Activated T-cell treated with anti-CD3 and anti-CD28 coated beads, Interleukin-2, amount 50 U/mL, for 72 hours (primary cell): ENCODE measurements around the gene MS4A4E. TPM values are rescaled to one million over a fixed set of nuclear protein-coding genes. Genes with fewer than 3 reads are reported as not detected.
A peak's percentile ranks its signal among the peaks of the same experiment; 100 is the strongest.

Experiments
- ATAC-seq, 2 donors: fragments of 150-1000 bp; cut with Tn5 transposase; replicated peaks in 1 of 2; 2 replicates each; pipeline ENCODE4 v1.10.0; 2021; ENCODE audit warnings: moderate library complexity in 2 of 2, mild to moderate bottlenecking in 1 of 2
- DNase-seq, 2 donors: peaks; one replicate each; pipeline ENCODE4 v3.0.0; 2021 to 2022; ENCODE audit warnings: mixed read lengths in 1 of 2
- H3K27ac Mint-ChIP-seq: one replicate; pipeline ENCODE4 v1.8.0; 2022; ENCODE audit warnings: mild to moderate bottlenecking, moderate library complexity, mixed read lengths
- H3K27me3 Mint-ChIP-seq: one replicate; pipeline ENCODE4 v1.8.0; 2022; ENCODE audit warnings: low read depth, mixed read lengths
- H3K36me3 Mint-ChIP-seq, 2 donors: one replicate each; pipeline ENCODE4 v1.8.0; 2022; ENCODE audit warnings: mixed read lengths in 2 of 2, mild to moderate bottlenecking in 1 of 2; ENCODE audit not compliant: insufficient read depth in 2 of 2
- H3K4me1 Mint-ChIP-seq: one replicate; pipeline ENCODE4 v1.8.0; 2022; ENCODE audit warnings: low read depth, mixed read lengths
- H3K4me3 Mint-ChIP-seq, 2 donors: one replicate each; pipeline ENCODE4 v1.8.0; 2022; ENCODE audit warnings: mild to moderate bottlenecking in 2 of 2, mixed read lengths in 2 of 2, moderate library complexity in 2 of 2
- H3K9me3 Mint-ChIP-seq, 2 donors: one replicate each; pipeline ENCODE4 v1.8.0; 2022; ENCODE audit warnings: mixed read lengths in 2 of 2
- total RNA-seq, 2 donors: library from RNA; stranded (reverse); gene quantifications; one replicate each; pipeline ENCODE4 v1.2.3, GENCODE V29; 2022

The MS4A4E gene
- total RNA-seq, 2 donors from 2014 or later: not detected

DNA sequence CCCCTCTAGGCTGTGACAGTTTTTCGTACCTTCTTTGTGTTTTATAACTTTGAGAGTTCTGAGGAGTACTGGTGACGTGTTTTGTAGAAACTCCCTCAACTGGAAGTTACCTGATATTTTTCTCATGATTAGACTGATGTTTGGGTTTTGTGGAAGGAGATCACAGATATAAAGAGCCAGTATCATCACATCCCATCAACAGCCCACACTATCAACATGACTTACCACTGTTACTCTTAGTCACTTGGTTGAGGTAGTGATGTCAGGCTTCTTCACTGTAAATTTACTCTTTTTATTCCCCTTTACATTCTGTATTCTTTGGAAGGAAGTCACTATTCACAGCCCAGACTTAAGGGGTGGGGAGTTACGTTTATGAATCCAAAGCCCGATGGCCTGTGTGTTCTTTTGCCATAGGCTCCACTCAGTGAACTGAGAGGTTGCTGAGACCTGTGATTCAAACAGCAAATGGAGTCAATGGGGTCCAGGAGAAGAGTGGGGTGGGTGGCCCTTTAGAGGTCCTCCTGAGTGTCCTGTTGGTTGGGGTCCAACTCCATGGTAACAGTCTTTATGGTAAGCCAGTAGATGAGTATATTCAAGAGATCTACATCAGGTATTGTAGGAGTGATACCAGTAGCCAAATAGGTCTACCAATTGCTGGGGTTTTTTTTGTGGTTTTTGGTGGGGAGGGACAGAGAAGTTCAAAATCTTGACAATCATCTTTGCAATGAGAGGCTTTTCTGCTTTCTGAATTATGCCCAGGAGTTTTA is 15.2 kb upstream of the MS4A4E start:
- peak; percentile 70 to 86 for ATAC-seq
- Mint-ChIP-seq H3K4me3 (peak overlapping the region in 1 of 2 donors; percentile 15), H3K27me3 (peaks cover 20% of the 10 kb centered on the region)

DNA sequence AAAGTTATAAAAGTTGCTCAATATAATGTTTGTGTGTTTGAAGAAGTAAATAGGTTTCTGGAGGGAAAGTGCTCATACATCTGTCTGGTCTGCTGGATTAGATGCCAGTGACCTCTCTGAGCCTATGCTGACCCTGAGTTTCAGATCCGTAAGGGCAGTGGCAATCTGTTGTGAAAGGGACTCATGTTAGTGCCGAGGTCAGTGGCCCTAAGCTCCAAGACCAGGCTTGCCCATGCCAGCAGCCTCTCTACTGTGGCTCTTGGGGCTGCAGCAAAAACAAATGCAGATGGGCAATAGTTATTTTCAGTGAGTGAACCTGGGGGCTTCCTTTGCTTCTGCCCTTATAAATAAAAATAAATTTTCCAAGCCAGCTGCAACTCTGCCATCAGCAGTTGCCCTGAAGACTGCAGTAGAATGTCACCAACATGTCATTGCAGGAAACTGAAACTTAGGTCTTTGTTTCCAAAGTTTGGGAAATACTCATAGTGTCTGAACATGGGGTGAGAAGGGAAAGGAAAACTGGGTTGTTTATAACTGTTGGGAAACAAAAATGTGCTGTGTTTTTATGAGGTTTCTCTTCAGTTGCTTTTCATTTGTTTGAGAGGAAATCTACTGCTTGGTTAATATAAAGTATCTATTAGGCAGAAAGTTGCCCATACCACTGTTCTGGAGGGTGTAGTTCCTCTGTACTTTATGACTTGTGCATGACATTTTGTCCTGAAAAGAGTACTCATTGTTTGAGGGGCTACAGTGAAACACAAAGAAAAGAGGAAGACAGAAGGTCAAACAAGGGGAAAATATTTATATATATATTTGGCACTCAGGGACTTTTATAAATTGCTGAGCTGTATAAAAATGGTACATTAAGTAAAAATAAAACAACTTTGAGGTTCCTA is 9.5 kb upstream of the MS4A4E start:
- Mint-ChIP-seq H3K4me3 (no peak overlapping the region), H3K27me3 (peaks cover 50% of the 10 kb centered on the region), H3K9me3 (peaks cover 1 to 7% of the 10 kb centered on the region in 2 donors), H3K4me1 (no peaks in the 10 kb centered on the region), H3K36me3 (peaks cover 2 to 3% of the 10 kb centered on the region in 2 donors), H3K27ac (no peak overlapping the region)
- DNase-seq (no peak), ATAC-seq (no peak)

More for the DNA sequence above, 15.2 kb upstream of the MS4A4E start:
- H3K36me3 Mint-ChIP-seq: peaks cover 3 to 8% of the 10 kb centered on the region in 2 donors
- peaks cover 10% of the 10 kb centered on the region for H3K4me1 Mint-ChIP-seq
- no peak overlapping the region for H3K27ac Mint-ChIP-seq
- peak in 1 of 2 donors; percentile 4 for DNase-seq
- peaks cover 1 to 8% of the 10 kb centered on the region in 2 donors for H3K9me3 Mint-ChIP-seq

DNA sequence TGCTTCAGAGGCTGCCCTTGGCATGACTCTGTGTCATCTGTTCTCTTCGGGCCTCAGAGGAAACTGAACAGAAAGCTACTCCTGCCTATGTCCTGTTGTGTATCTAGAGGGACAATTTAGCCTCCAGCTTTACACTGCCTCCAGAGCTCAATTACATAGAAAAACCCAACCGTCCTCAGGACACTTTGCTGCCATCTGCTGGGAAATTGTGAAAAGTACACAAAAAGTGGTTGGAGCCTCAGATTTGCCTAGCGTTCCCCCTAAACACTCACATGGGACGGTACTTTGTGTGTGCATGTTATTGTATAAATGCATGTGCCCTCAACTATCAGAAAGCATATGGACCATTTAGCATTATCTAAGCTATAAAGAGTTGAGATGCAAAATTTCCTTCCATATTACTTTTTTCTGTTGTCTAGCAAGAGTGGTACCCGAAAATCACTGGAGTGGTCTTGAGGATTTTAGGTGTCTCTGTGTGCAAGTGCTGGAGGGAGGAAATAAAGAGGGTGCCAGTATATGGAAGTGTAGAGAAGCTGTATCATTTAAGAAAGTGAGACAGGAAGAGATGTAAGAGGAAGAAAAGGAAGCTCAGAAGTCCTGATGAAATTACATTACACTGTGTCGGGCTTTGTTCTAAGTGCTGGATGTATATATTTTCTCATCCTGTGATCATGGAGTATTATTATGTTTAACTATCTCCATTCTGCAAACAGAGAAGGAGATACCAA is 8.7 kb upstream of the MS4A4E start:
- ATAC-seq (peak in 1 of 2 donors; percentile 45), DNase-seq (peak in 1 of 2 donors; percentile 23)
- peaks cover 1 to 7% of the 10 kb centered on the region in 2 donors for H3K9me3 Mint-ChIP-seq
- H3K36me3 Mint-ChIP-seq: peaks cover 2 to 3% of the 10 kb centered on the region in 2 donors
- no peak overlapping the region for H3K4me3 Mint-ChIP-seq
- H3K4me1 Mint-ChIP-seq: no peaks in the 10 kb centered on the region
- peaks cover 56% of the 10 kb centered on the region for H3K27me3 Mint-ChIP-seq
- H3K27ac Mint-ChIP-seq: no peak overlapping the region

DNA sequence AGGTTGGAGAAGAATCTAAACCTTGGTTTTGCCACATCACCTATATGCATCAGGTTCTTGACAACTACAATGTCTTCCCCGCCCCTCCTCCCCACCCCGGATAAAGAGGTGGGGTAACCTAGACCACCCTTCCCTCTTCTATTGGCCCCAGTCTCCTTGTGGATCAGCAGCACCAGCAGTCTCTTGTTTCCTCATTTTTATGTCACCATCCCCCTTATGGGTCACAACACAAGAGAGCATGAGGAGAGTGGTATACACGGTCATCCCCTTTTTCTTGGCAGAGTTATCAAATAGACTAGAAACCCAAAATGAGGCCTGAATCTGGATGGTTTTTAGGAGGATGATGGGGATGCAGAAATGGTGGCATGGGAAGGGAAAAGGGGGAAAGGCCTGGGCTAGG is 1.2 kb downstream of the MS4A4E start:
- Mint-ChIP-seq H3K9me3 (no peaks in the 10 kb centered on the region), H3K27ac (no peak overlapping the region), H3K4me1 (no peaks in the 10 kb centered on the region), H3K36me3 (no peaks in the 10 kb centered on the region), H3K27me3 (peaks cover 51% of the 10 kb centered on the region), H3K4me3 (no peak overlapping the region)
- ATAC-seq (no peak), DNase-seq (no peak)

DNA sequence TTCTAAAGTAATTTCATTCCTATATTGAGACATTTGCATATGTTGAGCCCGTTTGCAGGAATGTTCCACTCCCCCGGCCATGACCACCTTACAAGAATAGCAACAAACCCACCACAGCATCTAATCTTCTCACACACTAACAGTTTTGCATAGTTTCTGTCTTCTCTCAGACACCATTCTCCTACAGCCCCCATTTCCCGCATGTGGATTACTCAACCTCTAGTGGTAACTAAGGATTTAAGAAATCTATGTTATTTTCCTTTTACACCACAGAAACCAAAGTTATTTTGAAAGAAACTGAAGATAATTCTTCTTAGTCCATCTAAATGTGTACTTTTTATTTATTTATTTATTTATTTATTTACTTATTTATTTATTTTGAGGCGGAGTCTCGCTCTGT is 2.3 kb downstream of the MS4A4E start:
- Mint-ChIP-seq H3K4me3 (no peak overlapping the region), H3K36me3 (no peaks in the 10 kb centered on the region), H3K27ac (no peak overlapping the region), H3K4me1 (no peaks in the 10 kb centered on the region), H3K9me3 (no peaks in the 10 kb centered on the region), H3K27me3 (peaks cover 46% of the 10 kb centered on the region)
- DNase-seq (no peak), ATAC-seq (no peak)

DNA sequence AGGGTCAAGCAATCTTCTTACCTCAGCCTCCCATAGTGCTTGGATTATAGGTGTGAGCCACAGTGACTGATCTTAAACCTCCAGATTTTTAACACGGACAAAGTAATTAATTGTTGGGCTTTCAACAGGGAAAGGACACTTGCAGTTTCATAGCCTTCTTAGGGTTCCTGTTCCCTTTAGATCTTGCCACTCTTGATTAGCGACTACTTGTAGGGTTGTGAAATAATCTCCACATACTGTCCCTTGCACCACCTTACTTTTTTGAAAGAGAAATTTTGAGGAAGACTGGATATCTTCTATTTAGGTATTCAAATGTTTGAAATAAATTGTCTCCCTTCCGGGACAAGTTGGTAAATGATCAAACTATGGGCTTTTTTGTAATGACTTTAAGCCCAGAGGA is 7.6 kb downstream of the MS4A4E start:
- no peak overlapping the region for H3K27ac Mint-ChIP-seq
- H3K4me3 Mint-ChIP-seq: no peak overlapping the region
- no peaks in the 10 kb centered on the region for H3K36me3 Mint-ChIP-seq
- ATAC-seq (no peak), DNase-seq (no peak)
- H3K27me3 Mint-ChIP-seq: peaks cover 38% of the 10 kb centered on the region
- no peaks in the 10 kb centered on the region for H3K9me3 Mint-ChIP-seq
- no peaks in the 10 kb centered on the region for H3K4me1 Mint-ChIP-seq

DNA sequence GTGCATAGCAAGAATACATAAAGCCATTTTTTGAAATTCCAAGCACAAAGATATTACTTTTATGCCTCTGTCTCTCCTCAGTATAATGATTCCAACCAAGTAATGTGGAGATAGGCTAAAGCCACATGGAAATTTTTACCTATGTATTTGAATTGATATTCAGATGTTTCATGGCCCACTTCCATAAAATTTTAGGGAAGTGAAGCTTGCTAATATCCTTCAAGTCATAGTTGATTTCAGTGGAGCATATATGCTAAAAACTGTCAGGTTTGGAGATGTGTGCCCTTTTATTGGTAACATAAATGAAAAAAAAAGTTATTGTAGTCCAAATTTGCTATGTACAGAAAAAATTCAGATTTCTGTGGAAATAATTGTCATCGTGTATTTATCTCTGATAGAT is 12.3 kb downstream of the MS4A4E start:
- H3K4me1 Mint-ChIP-seq: no peaks in the 10 kb centered on the region
- ATAC-seq (no peak), DNase-seq (no peak)
- H3K4me3 Mint-ChIP-seq: no peak overlapping the region
- H3K27ac Mint-ChIP-seq: no peak overlapping the region
- no peaks in the 10 kb centered on the region for H3K9me3 Mint-ChIP-seq
- H3K36me3 Mint-ChIP-seq: no peaks in the 10 kb centered on the region
- peaks cover 15% of the 10 kb centered on the region for H3K27me3 Mint-ChIP-seq

DNA sequence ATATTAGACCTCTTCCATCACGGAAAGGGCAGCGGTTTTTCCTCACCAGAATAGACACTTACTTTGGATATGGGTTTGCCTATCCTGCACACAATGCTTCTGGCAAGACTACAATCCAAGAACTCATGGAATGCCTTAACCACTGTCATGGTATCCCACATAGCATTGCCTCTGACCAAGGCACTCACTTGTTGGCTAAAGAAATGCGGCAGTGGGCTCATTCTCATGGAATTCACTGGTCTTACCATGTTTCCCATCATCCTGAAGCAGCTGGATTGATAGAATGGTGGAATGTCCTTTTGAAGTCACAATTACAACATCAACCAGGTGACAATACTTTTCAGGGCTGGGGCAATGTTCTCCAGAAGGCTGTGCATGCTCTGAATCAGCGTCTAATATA is 20.8 kb downstream of the MS4A4E start:
- H3K27ac Mint-ChIP-seq: no peak overlapping the region
- DNase-seq (no peak), ATAC-seq (no peak)
- H3K9me3 Mint-ChIP-seq: peaks cover 0 to 1% of the 10 kb centered on the region in 2 donors
- no peak overlapping the region for H3K4me3 Mint-ChIP-seq
- peaks cover 6% of the 10 kb centered on the region for H3K27me3 Mint-ChIP-seq
- no peaks in the 10 kb centered on the region for H3K36me3 Mint-ChIP-seq
- no peaks in the 10 kb centered on the region for H3K4me1 Mint-ChIP-seq

DNA sequence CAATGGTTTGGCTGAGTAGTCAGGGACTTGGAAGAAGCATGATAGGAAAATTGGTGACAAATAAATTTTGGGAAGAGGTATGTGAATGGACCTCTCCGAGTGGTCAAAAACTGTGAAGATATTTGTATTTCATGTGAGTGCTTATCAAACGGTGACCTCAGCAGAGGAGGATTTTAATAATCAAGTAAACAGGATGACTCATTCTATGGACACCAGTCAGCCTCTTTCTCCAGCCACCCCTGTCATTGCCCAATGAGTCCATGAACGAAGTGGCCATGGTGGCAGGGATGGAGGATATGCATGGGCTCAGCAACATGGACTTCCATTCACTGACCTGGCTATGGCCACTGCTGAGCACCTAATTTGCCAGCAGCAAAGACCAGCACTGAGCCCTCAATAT is 21.2 kb downstream of the MS4A4E start:
- Mint-ChIP-seq H3K9me3 (peaks cover 0 to 1% of the 10 kb centered on the region in 2 donors), H3K27me3 (peaks cover 6% of the 10 kb centered on the region), H3K27ac (no peak overlapping the region), H3K4me1 (no peaks in the 10 kb centered on the region), H3K4me3 (no peak overlapping the region), H3K36me3 (no peaks in the 10 kb centered on the region)
- no peak for ATAC-seq
- DNase-seq: no peak

DNA sequence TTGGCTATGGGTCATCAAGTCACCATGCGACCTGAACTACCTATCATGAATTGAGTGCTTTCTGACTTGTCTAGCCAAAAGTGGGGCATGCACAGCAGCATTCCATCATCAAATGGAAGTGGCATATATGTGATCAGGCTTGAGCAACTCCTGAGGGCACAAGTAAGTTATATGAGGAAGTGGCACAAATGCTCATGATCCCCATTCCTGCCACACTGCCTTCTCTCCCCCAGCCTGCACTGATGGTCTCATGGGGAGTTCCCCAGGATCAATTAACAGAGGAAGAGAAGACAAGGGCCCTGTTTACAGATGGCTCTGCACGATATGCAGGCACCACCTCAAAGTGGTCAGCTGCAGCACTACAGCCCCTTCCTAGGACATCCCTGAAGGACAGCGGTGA is 21.8 kb downstream of the MS4A4E start:
- H3K4me1 Mint-ChIP-seq: no peaks in the 10 kb centered on the region
- peaks cover 0 to 1% of the 10 kb centered on the region in 2 donors for H3K9me3 Mint-ChIP-seq
- H3K4me3 Mint-ChIP-seq: no peak overlapping the region
- no peak overlapping the region for H3K27ac Mint-ChIP-seq
- DNase-seq: no peak
- no peak for ATAC-seq
- no peaks in the 10 kb centered on the region for H3K36me3 Mint-ChIP-seq
- peaks cover 11% of the 10 kb centered on the region for H3K27me3 Mint-ChIP-seq

DNA sequence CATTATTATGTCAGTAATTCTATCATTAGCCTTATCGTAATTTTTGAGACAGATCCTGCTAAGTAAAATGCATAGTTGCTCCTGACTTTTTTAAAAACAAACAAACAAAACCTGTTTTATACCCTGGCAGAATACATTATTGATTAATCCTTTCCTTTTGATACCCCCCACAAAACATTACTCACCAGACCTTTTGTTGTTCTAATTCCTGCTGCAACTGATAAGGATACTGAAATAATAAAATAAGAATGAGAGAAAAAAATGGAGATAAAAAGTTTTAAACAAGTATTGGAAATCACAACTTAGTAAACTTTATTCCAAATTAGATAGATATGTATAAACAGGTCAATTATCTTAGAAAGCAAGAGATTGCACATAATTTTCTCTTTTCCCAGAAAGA is 28.6 kb downstream of the MS4A4E start:
- Mint-ChIP-seq H3K27ac (no peak overlapping the region), H3K27me3 (peaks cover 24% of the 10 kb centered on the region), H3K9me3 (no peaks in the 10 kb centered on the region), H3K4me1 (no peaks in the 10 kb centered on the region), H3K36me3 (no peaks in the 10 kb centered on the region), H3K4me3 (no peak overlapping the region)
- no peak for ATAC-seq
- no peak for DNase-seq

DNA sequence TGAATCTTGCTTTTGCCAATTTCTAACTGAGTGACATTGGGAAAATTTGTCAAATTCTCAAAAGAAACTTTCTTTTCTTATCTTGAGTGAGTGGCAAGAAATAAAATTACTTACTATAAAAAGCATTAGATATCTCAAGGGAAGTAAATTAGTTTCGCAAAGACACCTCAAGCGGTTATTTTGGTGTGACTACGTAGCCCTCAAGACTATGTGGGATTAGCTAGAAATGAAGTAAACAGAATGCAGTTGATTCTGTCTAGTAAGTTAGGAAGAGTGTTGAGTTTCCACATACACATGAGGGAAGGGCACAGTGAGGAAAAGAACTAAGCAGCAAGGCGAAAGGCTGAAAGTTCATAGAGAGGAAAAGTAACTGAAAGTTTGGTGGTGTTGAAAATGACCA is 31.7 kb downstream of the MS4A4E start:
- Mint-ChIP-seq H3K4me1 (peaks cover 11% of the 10 kb centered on the region), H3K36me3 (no peaks in the 10 kb centered on the region)

DNA sequence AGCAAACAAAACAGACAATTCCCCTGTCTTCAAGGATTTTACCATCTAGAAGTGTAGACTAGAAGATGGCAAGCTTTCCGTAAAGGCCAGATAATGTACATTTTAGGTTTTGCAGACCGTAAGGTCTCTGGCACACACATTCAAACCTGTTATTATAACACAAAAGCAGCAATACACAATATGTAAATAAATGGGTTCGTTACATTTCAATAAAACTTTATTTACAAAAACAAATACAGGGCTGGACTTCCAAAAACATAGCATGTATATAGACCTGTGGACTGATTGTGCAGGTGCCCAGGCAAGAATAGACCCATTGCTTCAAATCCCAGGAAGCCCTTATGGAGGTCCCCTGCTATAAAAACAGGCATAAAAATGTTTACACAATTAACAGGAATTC is 33.0 kb downstream of the MS4A4E start:
- H3K9me3 Mint-ChIP-seq: no peaks in the 10 kb centered on the region
- DNase-seq (no peak), ATAC-seq (no peak)
- peaks cover 21% of the 10 kb centered on the region for H3K4me1 Mint-ChIP-seq
- no peak overlapping the region for H3K27ac Mint-ChIP-seq
- H3K4me3 Mint-ChIP-seq: no peak overlapping the region
- peaks cover 40% of the 10 kb centered on the region for H3K27me3 Mint-ChIP-seq
- H3K36me3 Mint-ChIP-seq: no peaks in the 10 kb centered on the region

More for the DNA sequence above, 31.7 kb downstream of the MS4A4E start:
- DNase-seq (no peak), ATAC-seq (no peak)
- H3K9me3 Mint-ChIP-seq: no peaks in the 10 kb centered on the region
- H3K27me3 Mint-ChIP-seq: peaks cover 38% of the 10 kb centered on the region
- H3K27ac Mint-ChIP-seq: no peak overlapping the region
- H3K4me3 Mint-ChIP-seq: no peak overlapping the region
